K562 (cell line): Measurements from ENCODE around the gene SRP9. TPM values are rescaled to one million over a fixed set of nuclear protein-coding genes. Genes with fewer than 3 reads are reported as not detected.

Experiments
- ATAC-seq: fragments of 200-7000 bp; cut with Tn5 transposase; 3 replicates; pipeline ENCODE4 v1.9.1; 2020; ENCODE audit warnings: moderate library complexity
- BruUV-seq: library from RNA; stranded (reverse); fragments of 400-500 nt; replicated peaks from 2 replicates; lab custom pipeline; 2021; lab: Mats Ljungman, UMichigan
- CTCF ChIA-PET: fragments of 300-600 bp; formaldehyde crosslinking; extraction: SDS; loops from one replicate; lab custom pipeline; 2021; ENCODE audit warnings: low intra/inter-chr PET ratio; lab: Yijun Ruan, JAX
- POLR2A ChIA-PET: fragments of 300-600, 350-650 bp; sonication (Branson Sonifier 250); formaldehyde crosslinking; extraction: SDS; loops from one replicate; lab custom pipeline; 2021; ENCODE audit warnings: antibody characterized with exemption, inconsistent platforms; lab: Yijun Ruan, JAX
- DNase-seq, 4 experiments: peaks; one replicate each; pipeline versions ENCODE4 v3.0.0 to v3.0.0-alpha.2; 2011 to 2018; ENCODE audit warnings: low spot score in 3 of 4, mixed read lengths in 3 of 4; ENCODE audit errors: extremely low read depth in 1 of 4
- FAIRE-seq: peaks from 2 replicates; lab custom pipeline; 2011; peaks lifted over from hg19 to GRCh38; lab: Jason Lieb, UNC
- H2AFZ ChIP-seq: 2 replicates; pipeline ENCODE4 v1.6.0; 2011; ENCODE audit warnings: low read depth, low read length, control low read depth, inconsistent platforms
- H3K27ac ChIP-seq: fragments of 200-600 bp; 3 replicates; pipeline ENCODE4 v1.8.0; 2011; ENCODE audit warnings: low read depth, mild to moderate bottlenecking, control low read depth, inconsistent platforms, low read length, moderate library complexity, mixed read lengths; ENCODE audit errors: extremely low read depth
- H3K27me3 ChIP-seq, 2 experiments: fragments of 300-600 bp in 1 of 2; 2 replicates in 1 of 2; 3 replicates in 1 of 2; pipeline versions ENCODE4 v1.6.0 to v1.8.0; 2011; ENCODE audit warnings: inconsistent platforms in 2 of 2, low read length in 2 of 2, mild to moderate bottlenecking in 1 of 2, mixed read lengths in 1 of 2, moderate library complexity in 1 of 2; ENCODE audit not compliant: control insufficient read depth in 2 of 2, insufficient read depth in 2 of 2
- H3K36me3 ChIP-seq: fragments of 300-600 bp; 3 replicates; pipeline ENCODE4 v1.8.0; 2011; ENCODE audit warnings: mild to moderate bottlenecking, low read length, inconsistent platforms; ENCODE audit not compliant: control insufficient read depth, insufficient read depth
- H3K4me1 ChIP-seq, 2 experiments: fragments of 200-600 bp in 1 of 2; replicated peaks in 1 of 2; 2 replicates in 1 of 2; 3 replicates in 1 of 2; pipeline versions ENCODE4 v1.5.1 to v1.8.0; 2011; ENCODE audit warnings: inconsistent platforms in 2 of 2, low read length in 2 of 2, mild to moderate bottlenecking in 1 of 2, mixed read lengths in 1 of 2, moderate library complexity in 1 of 2; ENCODE audit not compliant: control insufficient read depth in 2 of 2, insufficient read depth in 2 of 2
- H3K4me2 ChIP-seq: 2 replicates; pipeline ENCODE4 v1.6.1; 2011; ENCODE audit warnings: low read length, control low read depth, inconsistent platforms, mixed read lengths; ENCODE audit not compliant: insufficient read depth
- H3K4me3 ChIP-seq: fragments of 200-600 bp; sonication (generic), shearing (Covaris generic); 2 replicates; pipeline ENCODE4 v1.5.1; 2016; ENCODE audit warnings: control low read depth, inconsistent platforms
- H3K79me2 ChIP-seq: fragments of 200-600 bp; 3 replicates; pipeline ENCODE4 v1.8.0; 2011; ENCODE audit warnings: low read length, inconsistent platforms; ENCODE audit not compliant: control insufficient read depth, insufficient read depth
- H3K9ac ChIP-seq, 2 experiments: 2 replicates each; pipeline versions ENCODE4 v1.6.0 to v1.6.1; 2011; ENCODE audit warnings: low read depth in 2 of 2, low read length in 2 of 2, control low read depth in 1 of 2, inconsistent platforms in 1 of 2, mild to moderate bottlenecking in 1 of 2, mixed read lengths in 1 of 2; ENCODE audit not compliant: insufficient read depth in 1 of 2
- H3K9me1 ChIP-seq: one replicate; pipeline ENCODE4 v1.6.0; 2011; ENCODE audit warnings: inconsistent platforms, mild to moderate bottlenecking, low read length, moderate library complexity; ENCODE audit not compliant: control insufficient read depth, insufficient read depth
- H3K9me3 ChIP-seq: replicated peaks from 2 replicates; pipeline ENCODE4 v1.5.1; 2011; ENCODE audit warnings: low read depth, low read length, inconsistent platforms; ENCODE audit not compliant: control insufficient read depth, insufficient read depth
- H4K20me1 ChIP-seq: replicated peaks from 2 replicates; pipeline ENCODE4 v1.6.1; 2011; ENCODE audit warnings: low read length, inconsistent platforms, mixed read lengths; ENCODE audit not compliant: control insufficient read depth, insufficient read depth
- BHLHE40 ChIP-seq: IDR thresholded peaks from 2 replicates; pipeline ENCODE4 v1.6.1; 2011; ENCODE audit warnings: low read length, improper control_type of control experiment
- BMI1 ChIP-seq: fragments of 150-350 bp; IDR thresholded peaks from 2 replicates; pipeline ENCODE4 v1.6.1; 2014; ENCODE audit warnings: low read length
- CTBP1 ChIP-seq: fragments of 450-650 bp; IDR thresholded peaks from 2 replicates; pipeline ENCODE4 v1.6.1; 2016; ENCODE audit warnings: borderline replicate concordance
- CXXC5 ChIP-seq: fragments of 250-450 bp; sonication (Bioruptor Pico); IDR thresholded peaks from 2 replicates; pipeline ENCODE4 v1.8.0; 2022; ENCODE audit warnings: inconsistent platforms, mild to moderate bottlenecking, moderate library complexity
- FOXK2 ChIP-seq, 2 experiments: fragments of 450-650 bp; IDR thresholded peaks in 1 of 2; conservative IDR thresholded peaks in 1 of 2; 2 replicates each; pipeline ENCODE4 v1.6.1; 2016; ENCODE audit warnings: low read depth in 2 of 2, mild to moderate bottlenecking in 1 of 2
- HMBOX1 ChIP-seq: sonication (generic); IDR thresholded peaks from 2 replicates; pipeline ENCODE4 v1.6.1; 2016
- KLF16 ChIP-seq: IDR thresholded peaks from 2 replicates; pipeline ENCODE4 v1.6.1; 2016; ENCODE audit warnings: antibody characterized with exemption
- POLR3G ChIP-seq: IDR thresholded peaks from 2 replicates; pipeline ENCODE4 v1.6.1; 2011; ENCODE audit not compliant: insufficient read length, insufficient replicate concordance; ENCODE audit errors: extremely low read depth
- RBM17 ChIP-seq: fragments of 200-400 bp; formaldehyde crosslinking; IDR thresholded peaks from 2 replicates; pipeline ENCODE4 v1.6.1; 2017; ENCODE audit warnings: low read depth, mild to moderate bottlenecking, low read length, borderline replicate concordance
- RCOR1 ChIP-seq, 2 experiments: IDR thresholded peaks; 2 replicates each; pipeline ENCODE4 v1.6.1; 2012; ENCODE audit warnings: low read depth in 2 of 2, low read length in 2 of 2, borderline replicate concordance in 1 of 2, improper control_type of control experiment in 1 of 2
- SNAPC5 ChIP-seq: fragments of 250-450 bp; sonication (Bioruptor Pico); IDR thresholded peaks from 2 replicates; pipeline ENCODE4 v1.8.0; 2021; ENCODE audit warnings: moderate library complexity, mild to moderate bottlenecking, inconsistent platforms
- SOX6 ChIP-seq: fragments of 450-650 bp; IDR thresholded peaks from 2 replicates; pipeline ENCODE4 v1.6.1; 2014; ENCODE audit warnings: mild to moderate bottlenecking
- ZMIZ1 ChIP-seq, 2 experiments: fragments of 150-350 bp in 1 of 2; IDR thresholded peaks; 2 replicates each; pipeline ENCODE4 v1.6.1; 2012 to 2016; ENCODE audit warnings: low read depth in 2 of 2, low read length in 2 of 2, mild to moderate bottlenecking in 1 of 2, moderate library complexity in 1 of 2
- ZNF512 ChIP-seq: IDR thresholded peaks from 2 replicates; pipeline ENCODE4 v1.6.1; 2016; ENCODE audit warnings: missing genetic modification characterization, missing compliant biosample characterization
- whole genome bisulfite sequencing: fragments of 100-300 bp; shearing (Covaris generic); methylation state at CpG from one replicate; pipeline ENCODE4 v1.1.6; 2016; ENCODE audit warnings: low coverage, mixed read lengths; ENCODE audit not compliant: insufficient coverage; ENCODE audit errors: missing lambda C conversion rate; 5-methylcytosine and 5-hydroxymethylcytosine counted together
- in situ Hi-C: fragments of 300-500 bp; cut with MboI; formaldehyde crosslinking; loops from 4 replicates; pipeline ENCODE4 v1.15.0; 2018; ENCODE audit warnings: inconsistent platforms, mixed read lengths
- intact Hi-C: fragments of 100-400 bp; cut with micrococcal nuclease; formaldehyde crosslinking; loops from 2 replicates; pipeline ENCODE4 v1.14.2; 2022
- polyA plus RNA-seq, 8 experiments: library from polyadenylated mRNA; depleted of rRNA in 4 of 8; stranded (reverse) in 5 of 8; unstranded in 3 of 8; fragments of >200 nt; fragmentation: Nextera tagmentation in 2 of 8; fragmentation: Illumina TruSeq in 1 of 8; extraction: Ambion mirVana in 2 of 8; extraction: Trizol in 1 of 8; gene quantifications; 2 replicates each; pipeline versions ENCODE4 v1.2.1 to v1.2.3, GENCODE V29; 2011 to 2014; ENCODE audit warnings: inconsistent platforms in 1 of 8, missing spikeins in 1 of 8
- total RNA-seq, 7 experiments: library from RNA; depleted of rRNA in 6 of 7; stranded (reverse); fragments of >200 nt in 6 of 7; fragmentation: Illumina TruSeq in 2 of 7; extraction: Trizol in 2 of 7; gene quantifications; 2 replicates each; pipeline versions ENCODE4 v1.2.1 to v1.2.3, GENCODE V29; 2011 to 2021; ENCODE audit warnings: low replicate concordance in 1 of 7

The SRP9 gene
- total and polyA plus RNA-seq, 9 of the 15 experiments (the other 6 are each of a cell fraction or from before 2014, with no cell fraction given), result 273 to 1,892 (median 668) TPM

- Histone ChIP-seq H3K9me3 (no peaks in the 10 kb centered on the region), H3K9ac (no peak overlapping the region), H3K4me2 (no peak overlapping the region), H3K27me3 (no peaks in the 10 kb centered on the region), H3K9me1 (no peaks in the 10 kb centered on the region), H3K36me3 (no peaks in the 10 kb centered on the region), H4K20me1 (no peaks in the 10 kb centered on the region), H2AFZ (peak overlapping the region; percentile 69; the same call in 1 of the 2 replicates), H3K79me2 (peaks cover 4% of the 10 kb centered on the region; the same call in 2 of the 3 replicates), H3K4me3 (no peak overlapping the region), H3K27ac (no peak overlapping the region), H3K4me1 (peaks cover 13 to 23% of the 10 kb centered on the region in 2 experiments)
- ATAC-seq, result peak; percentile 93
- 18% methylated on average over 5 of the region's 5 CpGs for WGBS
- no TSS peak for BruUV-seq
- in situ Hi-C loops (no loop called here), intact Hi-C loops (loop anchor here (1.0 to 5.0 kb wide), 4 partner anchors 110 to 298 kb away; no protein-coding TSS in a partner anchor)
- CTCF ChIA-PET, result interaction anchor here (0.6 to 5.3 kb wide), 11 partner anchors 59 to 350 kb away, joined by 3 to 53 read pairs (median 3); no protein-coding TSS in a partner anchor
- POLR2A ChIA-PET, result interaction anchor here (1.1 to 1.5 kb wide), 4 partner anchors 22 to 300 kb away, joined by 3 to 4 read pairs (median 3); no protein-coding TSS in a partner anchor
- peak; percentile 78 to 90 (median 80) for DNase-seq
- peak; percentile 89 for FAIRE-seq
- no peak for TF ChIP-seq KLF16
- TF ChIP-seq ZMIZ1 (IDR thresholded peaks at IDR 0.05; ENCODE audit: low read depth in 2 of 2, low read length in 2 of 2), result no peak
- peak; percentile 60; the same call in 1 of the 2 replicates for TF ChIP-seq CTBP1
- no peak for TF ChIP-seq SOX6
- TF ChIP-seq BMI1, result peak; percentile 30; the same call in 1 of the 2 replicates
- peak in 1 of 2 experiments; percentile 61; a peak in 1 of 4 replicates for TF ChIP-seq RCOR1 (IDR thresholded peaks at IDR 0.05; ENCODE audit: borderline replicate concordance in 1 of 2, low read depth in 2 of 2, low read length in 2 of 2)
- no peak for TF ChIP-seq RBM17
- TF ChIP-seq BHLHE40, result no peak
- TF ChIP-seq CXXC5, result 0 out of 2 replicates have a peak, but pooled peaks have one; percentile 20
- TF ChIP-seq HMBOX1, result no peak
- TF ChIP-seq SNAPC5 (CRISPR knock-in tag), result no peak
- TF ChIP-seq ZNF512, result peak; percentile 61; the same call in 1 of the 2 replicates
- TF ChIP-seq POLR3G, result no peak
- TF ChIP-seq FOXK2 (conservative IDR thresholded peaks at IDR 0.05 in 1 of 2, IDR thresholded peaks at IDR 0.05 in 1 of 2; ENCODE audit: low read depth in 2 of 2), result no peak; a peak in 1 of 4 replicates
These were observed 5.3 kb upstream of the SRP9 start for GRCh38 chr1:225772323-225772768.
